C4-2B (cell line): ENCODE measurements around the gene SLC16A10.

Experiments used
- H3K27ac ChIP-seq: fragments of 450-650 bp; 2 replicates; pipeline ENCODE4 v1.5.1; 2017
- CTCF ChIP-seq: fragments of 450-650 bp; conservative IDR thresholded peaks from 2 replicates; pipeline ENCODE4 v1.5.1; 2017; ENCODE audit warnings: mild to moderate bottlenecking
- ZFX ChIP-seq: fragments of 450-650 bp; IDR thresholded peaks from 2 replicates; pipeline ENCODE4 v1.6.1; 2017

SLC16A10 gene

GRCh38 chr6:111113336-111114086 is 26.2 kb downstream of the SLC16A10 start:
- TF ChIP-seq CTCF (no peak), ZFX (no peak)
- H3K27ac ChIP-seq = no peak overlapping the region

- H3K27ac ChIP-seq = no peak overlapping the region
- no peak for TF ChIP-seq ZFX
- no peak for TF ChIP-seq CTCF
Observed at GRCh38 chr6:111114087-111114443, 26.8 kb downstream of the SLC16A10 start.

GRCh38 chr6:111114482-111114881 is 27.2 kb downstream of the SLC16A10 start:
- TF ChIP-seq CTCF = no peak
- no peak for TF ChIP-seq ZFX
- H3K27ac ChIP-seq = no peak overlapping the region

- H3K27ac ChIP-seq = no peak overlapping the region
- TF ChIP-seq CTCF = no peak
- no peak for TF ChIP-seq ZFX
Observed at GRCh38 chr6:111118826-111119225, 31.5 kb downstream of the SLC16A10 start.

- TF ChIP-seq ZFX (no peak), CTCF (no peak)
Observed at GRCh38 chr6:111119571-111120329, 32.4 kb downstream of the SLC16A10 start.

GRCh38 chr6:111121789-111122350 is 34.6 kb downstream of the SLC16A10 start:
- H3K27ac ChIP-seq = no peak overlapping the region
- TF ChIP-seq ZFX = no peak
- no peak for TF ChIP-seq CTCF

More at GRCh38 chr6:111119571-111120329, 32.4 kb downstream of the SLC16A10 start:
- H3K27ac ChIP-seq = no peak overlapping the region
